Neutrophil (primary cell): Measurements from ENCODE around the gene SCLT1.
"Not testable (repeated sequence)": the region's sequence is repeated elsewhere in the genome, so short reads cannot be mapped to it uniquely, and the experiment has no call there.

ENCODE experiments used
- H3K27ac ChIP-seq: fragments of 200-600 bp; sonication (generic); 2 replicates; pipeline ENCODE4 v1.5.1; 2016; ENCODE audit warnings: mild to moderate bottlenecking, moderate library complexity
- H3K27me3 ChIP-seq: fragments of 200-600 bp; sonication (generic); 2 replicates; pipeline ENCODE4 v1.6.0; 2016; ENCODE audit warnings: mild to moderate bottlenecking
- H3K36me3 ChIP-seq: fragments of 200-600 bp; sonication (generic); 2 replicates; pipeline ENCODE4 v1.5.1; 2017
- H3K4me1 ChIP-seq, 2 experiments: fragments of 200-600 bp in 1 of 2; sonication (generic) in 1 of 2; 1 replicate in 1 of 2; 2 replicates in 1 of 2; pipeline versions ENCODE4 v1.5.1 to v1.6.1; 2013 to 2016; ENCODE audit warnings: low read depth in 1 of 2, low read length in 1 of 2, mild to moderate bottlenecking in 1 of 2, moderate library complexity in 1 of 2; ENCODE audit not compliant: control insufficient read depth in 1 of 2, insufficient read depth in 1 of 2
- H3K4me3 ChIP-seq, 2 experiments: fragments of 200-600 bp in 1 of 2; sonication (generic) in 1 of 2; 1 replicate in 1 of 2; 2 replicates in 1 of 2; pipeline ENCODE4 v1.5.1; 2013 to 2016; ENCODE audit warnings: low read depth in 1 of 2, low read length in 1 of 2, mild to moderate bottlenecking in 1 of 2, moderate library complexity in 1 of 2
- H3K9me3 ChIP-seq: fragments of 200-600 bp; sonication (generic); 2 replicates; pipeline ENCODE4 v1.5.1; 2016
- CTCF ChIP-seq: fragments of 200-600 bp; sonication (generic); IDR thresholded peaks from 2 replicates; pipeline ENCODE4 v1.5.1; 2016; ENCODE audit warnings: antibody characterized with exemption

SCLT1 gene

DNA sequence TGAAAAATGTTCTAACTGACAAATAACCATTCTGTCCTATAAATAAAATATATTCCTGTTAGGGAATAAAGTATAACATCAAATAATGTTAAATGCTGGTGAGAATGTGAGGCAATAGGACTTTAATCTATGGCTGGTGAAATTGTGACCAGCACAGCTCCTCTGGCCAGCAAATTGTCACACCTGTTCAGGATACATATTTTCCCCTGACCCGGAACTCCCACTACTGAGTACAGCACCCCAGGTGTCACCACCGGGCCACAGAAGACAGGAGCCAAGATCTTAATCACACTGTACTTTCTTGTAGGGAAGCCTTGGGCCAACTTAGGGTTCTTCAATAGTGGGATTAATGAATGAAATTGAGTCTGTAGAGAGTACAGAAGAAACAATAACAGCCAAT lies 35.8 kb upstream of the SCLT1 start:
- Histone ChIP-seq H3K27me3 (no peaks in the 10 kb centered on the region), H3K4me3 (no peak overlapping the region), H3K36me3 (no peaks in the 10 kb centered on the region), H3K4me1 (no peaks in the 10 kb centered on the region), H3K9me3 (no peaks in the 10 kb centered on the region), H3K27ac (no peak overlapping the region)
- TF ChIP-seq CTCF = no peak

GRCh38 chr4:129126614-129127013 lies 33.3 kb upstream of the SCLT1 start:
- not testable (repeated sequence) for H3K36me3 ChIP-seq, H3K27me3 ChIP-seq, H3K4me1 ChIP-seq, H3K4me3 ChIP-seq, H3K27ac ChIP-seq, H3K9me3 ChIP-seq

DNA sequence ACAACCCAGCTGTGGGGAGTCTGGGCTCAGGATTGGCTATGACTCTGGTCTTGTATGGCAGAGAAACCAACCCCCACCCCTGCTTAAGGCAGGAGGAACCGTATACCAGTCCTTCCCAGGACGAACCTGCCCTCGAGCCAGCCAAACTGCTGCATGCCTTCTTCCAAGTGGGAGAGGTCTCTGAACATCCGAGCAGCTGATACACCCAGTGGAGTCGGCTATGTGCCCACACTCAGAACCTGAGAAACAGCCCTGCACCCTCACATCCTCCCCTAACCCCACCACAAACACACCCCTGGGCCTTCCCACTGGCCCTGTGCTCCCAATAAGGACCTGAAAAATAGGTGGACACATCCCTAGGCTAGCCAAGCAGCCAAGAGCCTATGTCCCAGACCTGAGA lies 24.4 kb upstream of the SCLT1 start:
- Histone ChIP-seq H3K27ac (no peak overlapping the region), H3K27me3 (no peaks in the 10 kb centered on the region), H3K4me1 (no peaks in the 10 kb centered on the region), H3K4me3 (no peak overlapping the region), H3K9me3 (no peaks in the 10 kb centered on the region), H3K36me3 (no peaks in the 10 kb centered on the region)
- TF ChIP-seq CTCF = no peak

DNA sequence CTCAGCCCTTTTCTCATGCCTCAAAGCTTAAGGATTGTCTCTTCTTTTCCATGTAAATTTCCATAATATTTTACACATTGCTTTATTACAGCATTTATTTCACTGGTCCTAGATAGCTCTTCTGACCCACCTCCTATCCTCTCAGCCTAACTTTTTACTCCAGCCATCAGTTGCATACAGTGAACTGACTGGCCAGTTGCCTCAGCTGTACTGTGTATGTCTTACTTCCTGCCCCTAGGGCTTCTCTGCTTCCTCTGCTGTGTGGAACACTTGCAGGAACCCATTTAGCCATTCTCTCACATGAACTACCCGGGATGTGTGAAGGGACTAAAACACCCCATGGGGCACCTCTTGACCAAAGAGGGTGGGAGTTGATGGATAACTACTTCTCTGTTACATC lies 20.6 kb upstream of the SCLT1 start:
- no peak overlapping the region for H3K27ac ChIP-seq
- H3K4me1 ChIP-seq = no peaks in the 10 kb centered on the region
- TF ChIP-seq CTCF = no peak
- no peaks in the 10 kb centered on the region for H3K9me3 ChIP-seq
- H3K4me3 ChIP-seq = no peak overlapping the region
- H3K27me3 ChIP-seq = no peaks in the 10 kb centered on the region
- peaks cover 30% of the 10 kb centered on the region for H3K36me3 ChIP-seq

- Histone ChIP-seq H3K4me1 (no peaks in the 10 kb centered on the region), H3K27me3 (no peaks in the 10 kb centered on the region), H3K36me3 (peaks cover 32% of the 10 kb centered on the region), H3K27ac (no peak overlapping the region), H3K9me3 (no peaks in the 10 kb centered on the region), H3K4me3 (no peak overlapping the region)
- no peak for TF ChIP-seq CTCF
These were observed 20.1 kb upstream of the SCLT1 start for GRCh38 chr4:129113434-129113833.

- H3K36me3 ChIP-seq = peaks cover 32% of the 10 kb centered on the region
- no peaks in the 10 kb centered on the region for H3K27me3 ChIP-seq
- TF ChIP-seq CTCF = no peak
- no peak overlapping the region for H3K4me3 ChIP-seq
- no peaks in the 10 kb centered on the region for H3K9me3 ChIP-seq
- H3K4me1 ChIP-seq = no peaks in the 10 kb centered on the region
- H3K27ac ChIP-seq = no peak overlapping the region
These were observed 18.6 kb upstream of the SCLT1 start for GRCh38 chr4:129111919-129112318.
